ENCODE results near the gene NRIP3. TPM values are rescaled to one million over a fixed set of nuclear protein-coding genes. Genes with fewer than 3 reads are reported as not detected.

NRIP3 gene
- total RNA-seq, 1 experiment from 2014 or later: 22.8 TPM

- H3K4me1 ChIP-seq (ENCODE audit: control insufficient read depth, insufficient read depth, low read length): no peaks in the 10 kb centered on the region
- no peaks in the 10 kb centered on the region for H3K27me3 ChIP-seq (ENCODE audit: control insufficient read depth, insufficient read depth, low read length)
- H3K9me3 ChIP-seq (ENCODE audit: control insufficient read depth, insufficient read depth, low read depth, low read length): no peaks in the 10 kb centered on the region
- ChIA-PET POLR2A (no interaction called here), CTCF (no interaction called here)
- H3K4me3 ChIP-seq (ENCODE audit: low read depth in 2 of 2, low read length in 2 of 2): no peak overlapping the region
- in situ Hi-C loops (cut with HindIII; ENCODE audit: low pct_unique_long_range_greater_than_20kb, low sequenced_read_pairs): no loop called here
- DNase-seq (ENCODE audit: low read depth, low spot score): no peak
- intact Hi-C loops (cut with micrococcal nuclease; ENCODE audit: unreplicated experiment): no loop called here
- ATAC-seq: no peak
- no peaks in the 10 kb centered on the region for H3K36me3 ChIP-seq (ENCODE audit: control insufficient read depth, insufficient read depth, low read length)
- no TSS peak for BruUV-seq (replicated peaks)
- no peak overlapping the region for H3K27ac ChIP-seq (ENCODE audit: low read length)
- TF ChIP-seq POLR2AphosphoS5 (IDR thresholded peaks at IDR 0.05; ENCODE audit: low read depth, low read length) (no peak), CTCF (IDR thresholded peaks at IDR 0.05) (no peak), TCF7L2 (IDR thresholded peaks at IDR 0.05; ENCODE audit: low read depth, low read length) (no peak), SIN3A (IDR thresholded peaks at IDR 0.05; ENCODE audit: borderline replicate concordance, insufficient read depth, low read depth, low read length) (no peak), REST (IDR thresholded peaks at IDR 0.05; ENCODE audit: insufficient read depth in 1 of 2, low read depth in 2 of 2, low read length in 1 of 2) (no peak)
Measured at GRCh38 chr11:9049959-9050358, 46.2 kb upstream of the NRIP3 start.

- H3K27me3 ChIP-seq (ENCODE audit: control insufficient read depth, insufficient read depth, low read length): no peaks in the 10 kb centered on the region
- H3K9me3 ChIP-seq (ENCODE audit: control insufficient read depth, insufficient read depth, low read depth, low read length): no peaks in the 10 kb centered on the region
- no peaks in the 10 kb centered on the region for H3K4me1 ChIP-seq (ENCODE audit: control insufficient read depth, insufficient read depth, low read length)
- DNase-seq (ENCODE audit: low read depth, low spot score) (no peak), ATAC-seq (no peak)
- ChIA-PET POLR2A (interaction anchor here (0.6 kb wide), 2 partner anchors 11 to 90 kb away, joined by 3 read pairs; no protein-coding TSS in a partner anchor), CTCF (no interaction called here)
- BruUV-seq (replicated peaks): no TSS peak
- H3K27ac ChIP-seq (ENCODE audit: low read length): no peak overlapping the region
- TF ChIP-seq TCF7L2 (IDR thresholded peaks at IDR 0.05; ENCODE audit: low read depth, low read length): no peak
- no peak overlapping the region for H3K4me3 ChIP-seq (ENCODE audit: low read depth in 2 of 2, low read length in 2 of 2)
- H3K36me3 ChIP-seq (ENCODE audit: control insufficient read depth, insufficient read depth, low read length): no peaks in the 10 kb centered on the region
- in situ Hi-C loops (cut with HindIII; ENCODE audit: low pct_unique_long_range_greater_than_20kb, low sequenced_read_pairs): no loop called here
- intact Hi-C loops (cut with micrococcal nuclease; ENCODE audit: unreplicated experiment): no loop called here
Measured at GRCh38 chr11:9047964-9048523, 44.2 kb upstream of the NRIP3 start.

GRCh38 chr11:9046481-9046880 lies 42.7 kb upstream of the NRIP3 start:
- Histone ChIP-seq H3K4me3 (ENCODE audit: low read depth in 2 of 2, low read length in 2 of 2) (no peak overlapping the region), H3K27ac (ENCODE audit: low read length) (no peak overlapping the region), H3K4me1 (ENCODE audit: control insufficient read depth, insufficient read depth, low read length) (no peaks in the 10 kb centered on the region), H3K9me3 (ENCODE audit: control insufficient read depth, insufficient read depth, low read depth, low read length) (no peaks in the 10 kb centered on the region), H3K27me3 (ENCODE audit: control insufficient read depth, insufficient read depth, low read length) (no peaks in the 10 kb centered on the region), H3K36me3 (ENCODE audit: control insufficient read depth, insufficient read depth, low read length) (no peaks in the 10 kb centered on the region)
- no TSS peak for BruUV-seq (replicated peaks)
- ATAC-seq (no peak), DNase-seq (ENCODE audit: low read depth, low spot score) (no peak)
- POLR2A ChIA-PET: no interaction called here
- TF ChIP-seq CTCF (IDR thresholded peaks at IDR 0.05): no peak
- TF ChIP-seq SIN3A (IDR thresholded peaks at IDR 0.05; ENCODE audit: borderline replicate concordance, insufficient read depth, low read depth, low read length): no peak
- TF ChIP-seq POLR2AphosphoS5 (IDR thresholded peaks at IDR 0.05; ENCODE audit: low read depth, low read length): no peak
- no peak for TF ChIP-seq TCF7L2 (IDR thresholded peaks at IDR 0.05; ENCODE audit: low read depth, low read length)
- no peak for TF ChIP-seq REST (IDR thresholded peaks at IDR 0.05; ENCODE audit: insufficient read depth in 1 of 2, low read depth in 2 of 2, low read length in 1 of 2)
- CTCF ChIA-PET: no interaction called here
- in situ Hi-C loops (cut with HindIII; ENCODE audit: low pct_unique_long_range_greater_than_20kb, low sequenced_read_pairs): no loop called here
- intact Hi-C loops (cut with micrococcal nuclease; ENCODE audit: unreplicated experiment): no loop called here

All from Panc1 (cell line).